ENCODE measurements around the gene PLAGL2.

GRCh38 chr20:32238483-32239425 lies 31.2 kb upstream of the PLAGL2 start:
- TF ChIP-seq CTCF (IDR thresholded peaks at IDR 0.05) (no peak), POLR2A (IDR thresholded peaks at IDR 0.05) (no peak)
